ENCODE results near the gene RHBDF2.
"Not testable (repeated sequence)": the region's sequence is repeated elsewhere in the genome, so short reads cannot be mapped to it uniquely, and the experiment has no call there.

The RHBDF2 gene

GRCh38 chr17:76538281-76538931 lies 37.2 kb upstream of the RHBDF2 start:
- DNase-seq (ENCODE audit: low read depth) = no peak

GRCh38 chr17:76537578-76538280 lies 36.5 kb upstream of the RHBDF2 start, which contains the start of gene CYGB:
TSS of gene CYGB (minus strand) at chr17:76537709. CDS start at chr17:76537542, 167 bp downstream.
- no peak for DNase-seq (ENCODE audit: low read depth)

- no peak for DNase-seq (ENCODE audit: low read depth)
Observed at GRCh38 chr17:76537288-76537577, 36.0 kb upstream of the RHBDF2 start.

- DNase-seq (ENCODE audit: low read depth) = no peak
Observed at GRCh38 chr17:76536511-76537287, 35.5 kb upstream of the RHBDF2 start.

- DNase-seq (ENCODE audit: low read depth) = no peak
Observed at GRCh38 chr17:76535788-76536510, 34.7 kb upstream of the RHBDF2 start.

- no peak for DNase-seq (ENCODE audit: low read depth)
Observed at GRCh38 chr17:76534831-76535732, 33.9 kb upstream of the RHBDF2 start.

GRCh38 chr17:76533640-76534359 lies 32.6 kb upstream of the RHBDF2 start:
- not testable (repeated sequence) for DNase-seq (ENCODE audit: low read depth)

- no peak for DNase-seq (ENCODE audit: low read depth)
Observed at GRCh38 chr17:76532072-76532651, 30.9 kb upstream of the RHBDF2 start.

GRCh38 chr17:76531486-76532038 lies 30.3 kb upstream of the RHBDF2 start:
- DNase-seq (ENCODE audit: low read depth) = no peak

- DNase-seq (ENCODE audit: low read depth) = no peak
Observed at GRCh38 chr17:76530811-76531485, 29.7 kb upstream of the RHBDF2 start.

- no peak for DNase-seq (ENCODE audit: low read depth)
Observed at GRCh38 chr17:76530095-76530723, 29.0 kb upstream of the RHBDF2 start.

- DNase-seq (ENCODE audit: low read depth) = no peak
Observed at GRCh38 chr17:76529224-76530094, 28.2 kb upstream of the RHBDF2 start.

- DNase-seq (ENCODE audit: low read depth) = no peak
Observed at GRCh38 chr17:76528528-76529223, 27.5 kb upstream of the RHBDF2 start.

- DNase-seq (ENCODE audit: low read depth) = no peak
Observed at GRCh38 chr17:76528156-76528527, 26.9 kb upstream of the RHBDF2 start.

- peak; percentile 27 for DNase-seq (ENCODE audit: low read depth)
Observed at GRCh38 chr17:76527430-76528111, 26.3 kb upstream of the RHBDF2 start.

GRCh38 chr17:76527016-76527415 lies 25.8 kb upstream of the RHBDF2 start:
- not testable (repeated sequence) for DNase-seq (ENCODE audit: low read depth)

GRCh38 chr17:76525513-76525833 lies 24.2 kb upstream of the RHBDF2 start:
- not testable (repeated sequence) for DNase-seq (ENCODE audit: low read depth)

Data from stimulated activated CD4-positive, alpha-beta T cell treated with anti-CD3 and anti-CD28 coated beads, Interleukin-2, amount 100 ng/mL, for 4 hours (primary cell).